GM10248 (cell line): Measurements from ENCODE around the gene RAPGEFL1.

Source experiments
- CTCF ChIA-PET: fragments of 300-600 bp; sonication (Branson Sonifier 250); formaldehyde crosslinking; extraction: SDS; loops from one replicate; lab custom pipeline; 2021; ENCODE audit warnings: antibody characterized with exemption; lab: Yijun Ruan, JAX
- POLR2A ChIA-PET: fragments of 350-650 bp; sonication (Branson Sonifier 250); formaldehyde crosslinking; extraction: SDS; loops from one replicate; lab custom pipeline; 2020; ENCODE audit warnings: antibody characterized with exemption; lab: Yijun Ruan, JAX
- DNase-seq: peaks from one replicate; pipeline ENCODE4 v3.0.0; 2012; ENCODE audit errors: extremely low spot score
- TF ChIP-seq, protein P1 (sequence below): IDR thresholded peaks from 2 replicates; pipeline ENCODE4 v1.5.1; 2012; ENCODE audit warnings: mild to moderate bottlenecking, low read depth; ENCODE audit errors: extremely low read depth, missing control alignments, control extremely low read depth

The RAPGEFL1 gene

DNA sequence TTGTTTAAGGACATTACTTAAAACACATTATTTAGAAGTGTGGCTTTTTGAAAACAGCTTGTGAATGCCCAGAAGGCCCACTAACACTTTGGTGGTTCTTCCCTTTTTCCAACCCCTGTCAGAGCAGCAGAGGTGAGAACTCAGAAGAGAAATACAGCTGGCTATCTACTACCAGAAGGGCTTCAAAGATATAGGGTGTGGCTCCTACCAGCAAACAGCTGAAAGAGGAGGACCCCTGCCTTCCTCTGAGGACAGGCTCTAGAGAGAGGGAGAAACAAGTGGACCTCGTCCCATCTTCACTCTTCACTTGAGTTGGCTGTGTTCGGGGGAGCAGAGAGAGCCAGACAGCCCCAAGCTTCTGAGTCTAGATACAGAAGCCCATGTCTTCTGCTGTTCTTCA, 6.9 kb upstream of the RAPGEFL1 start:
- CTCF ChIA-PET, result interaction anchor here (0.8 to 5.3 kb wide), 5 partner anchors 15 to 157 kb away, joined by 3 to 117 read pairs (median 4); no protein-coding TSS in a partner anchor
- TF ChIP-seq, protein P1, sequence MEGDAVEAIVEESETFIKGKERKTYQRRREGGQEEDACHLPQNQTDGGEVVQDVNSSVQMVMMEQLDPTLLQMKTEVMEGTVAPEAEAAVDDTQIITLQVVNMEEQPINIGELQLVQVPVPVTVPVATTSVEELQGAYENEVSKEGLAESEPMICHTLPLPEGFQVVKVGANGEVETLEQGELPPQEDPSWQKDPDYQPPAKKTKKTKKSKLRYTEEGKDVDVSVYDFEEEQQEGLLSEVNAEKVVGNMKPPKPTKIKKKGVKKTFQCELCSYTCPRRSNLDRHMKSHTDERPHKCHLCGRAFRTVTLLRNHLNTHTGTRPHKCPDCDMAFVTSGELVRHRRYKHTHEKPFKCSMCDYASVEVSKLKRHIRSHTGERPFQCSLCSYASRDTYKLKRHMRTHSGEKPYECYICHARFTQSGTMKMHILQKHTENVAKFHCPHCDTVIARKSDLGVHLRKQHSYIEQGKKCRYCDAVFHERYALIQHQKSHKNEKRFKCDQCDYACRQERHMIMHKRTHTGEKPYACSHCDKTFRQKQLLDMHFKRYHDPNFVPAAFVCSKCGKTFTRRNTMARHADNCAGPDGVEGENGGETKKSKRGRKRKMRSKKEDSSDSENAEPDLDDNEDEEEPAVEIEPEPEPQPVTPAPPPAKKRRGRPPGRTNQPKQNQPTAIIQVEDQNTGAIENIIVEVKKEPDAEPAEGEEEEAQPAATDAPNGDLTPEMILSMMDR, result no peak
- DNase-seq, result no peak
- POLR2A ChIA-PET, result no interaction called here

DNA sequence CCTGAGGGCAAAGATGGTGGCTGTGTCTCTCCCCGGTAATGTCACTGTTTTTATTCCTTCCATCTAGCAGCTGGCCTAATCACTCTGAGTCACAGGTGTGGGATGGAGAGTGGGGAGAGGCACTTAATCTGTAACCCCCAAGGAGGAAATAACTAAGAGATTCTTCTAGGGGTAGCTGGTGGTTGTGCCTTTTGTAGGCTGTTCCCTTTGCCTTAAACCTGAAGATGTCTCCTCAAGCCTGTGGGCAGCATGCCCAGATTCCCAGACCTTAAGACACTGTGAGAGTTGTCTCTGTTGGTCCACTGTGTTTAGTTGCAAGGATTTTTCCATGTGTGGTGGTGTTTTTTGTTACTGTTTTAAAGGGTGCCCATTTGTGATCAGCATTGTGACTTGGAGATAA, 5.5 kb upstream of the RAPGEFL1 start:
- DNase-seq, result no peak
- TF ChIP-seq, protein P1, result no peak
- POLR2A ChIA-PET, result no interaction called here
- CTCF ChIA-PET, result no interaction called here

DNA sequence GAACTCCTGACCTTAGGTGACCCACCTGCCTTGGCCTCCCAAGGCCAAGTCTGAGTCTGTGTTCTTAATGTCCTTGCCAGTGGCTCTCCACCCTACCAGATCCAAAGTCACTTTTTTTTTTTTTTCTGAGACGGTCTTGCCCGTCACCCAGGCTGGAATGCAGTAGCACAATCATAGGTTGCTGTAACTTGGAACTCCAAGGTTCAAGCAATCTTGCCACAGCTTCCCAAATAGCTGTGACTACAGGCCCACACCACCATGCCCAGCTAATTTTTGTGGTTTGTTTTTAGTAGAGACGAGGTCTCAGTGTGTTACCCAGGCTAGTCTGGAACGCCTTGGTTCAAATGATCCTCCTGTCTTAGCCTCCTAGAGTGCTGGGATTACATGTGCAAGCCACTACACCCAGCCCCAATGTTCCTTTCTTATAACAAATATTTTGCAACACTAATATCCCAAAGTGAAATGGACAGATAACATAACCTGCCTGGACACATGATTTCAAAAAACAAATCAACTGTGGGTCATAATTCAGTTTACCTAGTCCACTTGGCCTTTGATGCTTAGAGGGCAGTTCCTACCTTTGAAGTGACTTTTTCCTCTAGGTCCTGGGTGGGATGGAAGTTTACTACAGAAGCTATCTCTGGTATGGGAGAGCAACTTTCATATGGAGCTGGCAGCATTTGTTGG, 4.0 kb upstream of the RAPGEFL1 start:
- POLR2A ChIA-PET, result interaction anchor here (0.7 kb wide), 1 partner anchor 18 kb away, joined by 11 read pairs; no protein-coding TSS in a partner anchor
- no peak for DNase-seq
- TF ChIP-seq, protein P1, result no peak
- CTCF ChIA-PET, result interaction anchor here (0.9 to 3.4 kb wide), 4 partner anchors 15 to 61 kb away, joined by 3 to 27 read pairs (median 4); no protein-coding TSS in a partner anchor

DNA sequence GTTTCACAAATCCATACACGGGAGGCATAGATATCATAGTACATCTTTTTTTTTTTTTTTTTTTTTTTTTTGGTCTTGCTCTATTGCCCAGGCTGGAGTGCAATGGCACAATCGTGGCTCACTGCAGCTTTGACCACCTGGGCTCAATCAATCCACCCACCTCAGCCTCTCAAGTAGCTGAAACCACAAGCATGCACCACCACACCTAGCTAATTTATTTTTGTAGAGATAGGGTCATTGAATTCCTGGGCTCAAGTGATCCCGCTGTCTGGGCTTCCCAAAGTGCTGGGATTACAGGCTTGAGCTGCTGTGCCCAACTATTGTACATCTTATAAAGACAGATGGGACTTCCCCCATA, 3.5 kb upstream of the RAPGEFL1 start:
- CTCF ChIA-PET, result interaction anchor here (0.9 to 3.4 kb wide), 3 partner anchors 15 to 61 kb away, joined by 3 to 27 read pairs (median 4); no protein-coding TSS in a partner anchor
- POLR2A ChIA-PET, result interaction anchor here (0.7 kb wide), 1 partner anchor 18 kb away, joined by 11 read pairs; no protein-coding TSS in a partner anchor
- TF ChIP-seq, protein P1, result no peak
- no peak for DNase-seq

DNA sequence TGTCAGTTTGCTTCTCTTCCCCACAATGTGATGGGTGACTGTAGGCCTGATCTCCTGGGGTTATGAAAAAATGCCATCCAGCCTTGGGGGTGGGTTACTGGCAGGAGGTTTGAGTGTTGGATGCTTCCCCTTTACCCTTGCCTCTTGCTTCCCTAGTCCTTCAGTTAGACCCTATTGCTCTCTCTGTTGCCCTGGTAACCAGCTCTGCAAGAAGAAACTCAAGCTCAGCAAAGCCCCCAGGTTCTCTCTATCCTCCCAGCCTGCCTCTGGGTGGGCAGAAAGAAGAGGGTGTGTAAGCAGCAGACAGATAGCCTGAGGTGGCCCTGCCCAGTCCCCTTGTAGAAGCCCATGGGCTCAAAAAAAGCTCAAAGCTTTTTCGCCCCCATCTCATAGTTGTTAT, 2.8 kb upstream of the RAPGEFL1 start:
- TF ChIP-seq, protein P1, result no peak
- ChIA-PET POLR2A (interaction anchor here (0.6 kb wide), 1 partner anchor 14 kb away, joined by 4 read pairs; no protein-coding TSS in a partner anchor), CTCF (interaction anchor here (1.4 to 3.4 kb wide), 3 partner anchors 17 to 301 kb away, joined by 3 to 27 read pairs (median 8); no protein-coding TSS in a partner anchor)

DNA sequence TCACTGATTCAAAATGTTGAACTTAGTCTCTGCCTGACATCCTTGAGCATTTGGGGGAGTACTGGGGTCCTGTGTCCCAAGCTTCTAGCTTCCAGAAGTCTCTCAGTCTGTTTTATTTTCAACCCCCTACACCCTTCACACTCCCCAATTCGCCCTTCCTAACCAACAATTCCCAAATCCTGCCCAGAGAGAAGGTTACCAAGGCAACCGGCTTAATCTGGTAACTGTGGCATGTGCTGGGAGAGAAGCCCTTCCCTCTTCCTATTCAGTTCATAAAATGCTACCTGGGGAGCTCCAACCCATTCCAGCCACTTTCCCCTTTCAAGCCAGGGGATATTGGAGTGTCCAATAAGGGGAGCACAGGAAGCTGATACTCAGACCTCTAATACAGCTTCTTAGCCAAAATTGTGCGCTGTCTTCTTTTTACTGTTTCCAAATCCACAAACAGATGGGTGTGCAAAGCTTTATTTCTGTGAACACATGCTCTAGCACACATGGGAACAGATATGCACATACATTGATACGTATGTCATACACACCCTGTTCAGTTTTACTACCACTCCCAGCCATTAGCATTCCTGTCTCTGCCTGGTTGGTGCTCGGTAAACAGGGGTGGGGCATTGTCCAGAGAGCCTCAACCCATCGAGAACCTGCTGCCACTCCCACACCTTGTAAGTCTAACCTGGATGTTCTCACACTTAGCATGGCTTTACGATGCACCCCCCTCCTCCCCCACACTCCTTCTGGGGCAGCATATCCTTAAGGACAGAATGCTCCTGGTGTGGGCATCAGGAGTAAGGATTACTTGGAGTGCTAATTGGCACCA, 1.1 kb upstream of the RAPGEFL1 start:
- ChIA-PET POLR2A (interaction anchor here (0.6 to 0.7 kb wide), 2 partner anchors 36 to 1023 kb away, joined by 4 read pairs; partner anchors contain the start of gene CASC3), CTCF (interaction anchor here (1.4 to 7.9 kb wide), 6 partner anchors 8 to 300 kb away, joined by 3 to 49 read pairs (median 8); no protein-coding TSS in a partner anchor)
- no peak for DNase-seq
- TF ChIP-seq, protein P1, result no peak

More for the DNA sequence above, 2.8 kb upstream of the RAPGEFL1 start:
- no peak for DNase-seq
